HG02973 (cell line): ENCODE results near the gene ANKRD62.
"Not testable (repeated sequence)": the region's sequence is repeated elsewhere in the genome, so short reads cannot be mapped to it uniquely, and the experiment has no call there.

ENCODE experiments used
- ATAC-seq: cut with Tn5 transposase; IDR thresholded peaks from one replicate; pipeline ENCODE4 v1.9.1; 2021; ENCODE audit warnings: moderate library complexity; ENCODE audit not compliant: unreplicated experiment

ANKRD62 gene

DNA sequence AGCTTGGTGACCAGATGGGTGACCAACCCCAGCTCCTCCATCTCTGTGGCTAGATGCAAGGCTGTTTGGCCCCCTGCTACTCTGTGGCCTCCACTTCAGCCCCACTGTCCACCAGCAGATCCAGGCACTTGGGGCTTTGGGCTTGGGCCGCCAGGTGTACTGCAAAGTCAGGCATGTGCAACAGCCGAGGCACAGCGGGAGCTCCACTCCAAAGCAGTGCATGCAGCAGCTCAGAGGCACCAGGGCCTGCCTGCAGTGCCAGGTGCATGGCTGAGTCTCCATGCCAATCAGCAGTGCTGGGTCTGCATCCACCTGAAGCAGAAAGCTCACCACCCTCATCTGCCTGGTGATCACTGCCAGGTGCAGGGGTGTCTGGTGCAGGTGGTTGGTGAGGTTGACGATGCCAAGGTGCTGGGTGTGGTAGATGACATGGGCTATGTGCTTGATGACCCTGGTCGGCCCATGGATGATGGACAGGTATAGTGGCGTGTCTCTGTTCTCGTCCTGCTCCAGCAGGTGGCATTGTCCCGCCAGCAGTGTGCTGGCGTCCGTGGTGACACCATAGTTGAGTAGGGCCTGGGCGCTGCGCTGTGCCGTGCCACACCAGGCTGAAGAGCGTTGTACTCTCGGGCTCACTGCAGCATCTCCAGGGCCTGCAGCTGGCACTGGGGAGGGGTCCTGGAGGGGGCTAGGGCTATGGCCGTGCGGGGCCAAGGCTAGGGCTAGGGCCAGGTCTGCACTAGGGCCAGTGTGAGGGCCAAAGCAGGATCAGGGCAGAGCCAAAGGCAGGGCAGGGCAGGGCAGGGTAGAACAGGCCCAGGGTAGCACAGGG lies 1.0 kb upstream of the ANKRD62 start:
- no peak for ATAC-seq

DNA sequence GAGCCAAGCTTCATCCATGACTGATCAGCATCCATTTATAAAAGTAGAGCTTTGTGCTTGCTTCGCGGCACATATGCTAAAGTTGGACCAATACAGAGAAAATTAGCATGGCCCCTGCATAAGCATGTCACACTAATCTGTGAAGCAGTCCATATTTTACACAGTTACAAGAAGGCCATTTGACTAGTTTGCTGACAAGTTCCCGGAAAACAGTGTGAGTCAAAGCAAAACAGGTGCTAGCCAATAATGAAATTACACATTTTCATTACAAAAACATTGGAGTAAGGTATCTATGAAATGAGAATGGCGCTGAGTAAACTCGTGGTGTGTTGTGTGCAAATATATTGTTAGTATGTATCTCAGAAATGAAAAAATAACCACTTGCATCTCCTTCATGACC lies 4.7 kb downstream of the ANKRD62 start:
- ATAC-seq = peak; percentile 54

DNA sequence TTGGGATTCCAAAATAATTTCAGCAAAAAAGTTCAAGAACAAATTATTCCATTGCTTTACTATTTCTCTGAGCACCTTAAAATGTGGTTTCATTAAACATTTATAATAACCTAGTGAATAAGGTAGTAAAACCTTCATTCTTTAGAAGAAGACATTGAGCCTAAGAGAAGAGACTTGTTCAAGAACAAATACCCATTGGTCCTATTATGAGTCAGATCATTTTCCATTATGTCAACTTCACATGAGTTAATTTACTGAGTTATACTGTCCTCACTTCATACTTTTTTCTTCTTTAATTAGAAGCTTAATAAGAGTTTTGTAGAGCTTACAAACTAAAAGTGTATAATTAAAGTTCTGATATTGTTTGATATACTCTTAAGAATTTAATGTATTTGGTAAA lies 5.5 kb downstream of the ANKRD62 start:
- ATAC-seq = no peak

DNA sequence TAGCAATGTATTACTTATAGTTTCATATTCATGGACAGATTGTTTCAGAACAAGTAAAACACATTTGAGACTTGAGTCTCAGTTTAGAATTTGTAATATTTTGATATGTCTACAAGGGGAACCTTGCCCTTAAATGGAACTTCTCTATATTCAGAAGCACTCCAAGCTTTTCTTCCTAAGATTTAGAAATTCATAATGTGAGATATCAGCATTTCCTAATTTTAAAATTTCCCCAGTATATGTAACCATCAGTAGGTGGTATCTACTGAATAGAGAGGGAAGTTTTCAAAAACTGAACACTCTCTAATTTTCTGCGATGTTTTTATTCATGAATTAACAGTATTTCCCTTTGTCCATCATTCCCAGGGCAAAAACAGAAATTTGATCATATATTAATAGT lies 7.6 kb downstream of the ANKRD62 start:
- no peak for ATAC-seq

DNA sequence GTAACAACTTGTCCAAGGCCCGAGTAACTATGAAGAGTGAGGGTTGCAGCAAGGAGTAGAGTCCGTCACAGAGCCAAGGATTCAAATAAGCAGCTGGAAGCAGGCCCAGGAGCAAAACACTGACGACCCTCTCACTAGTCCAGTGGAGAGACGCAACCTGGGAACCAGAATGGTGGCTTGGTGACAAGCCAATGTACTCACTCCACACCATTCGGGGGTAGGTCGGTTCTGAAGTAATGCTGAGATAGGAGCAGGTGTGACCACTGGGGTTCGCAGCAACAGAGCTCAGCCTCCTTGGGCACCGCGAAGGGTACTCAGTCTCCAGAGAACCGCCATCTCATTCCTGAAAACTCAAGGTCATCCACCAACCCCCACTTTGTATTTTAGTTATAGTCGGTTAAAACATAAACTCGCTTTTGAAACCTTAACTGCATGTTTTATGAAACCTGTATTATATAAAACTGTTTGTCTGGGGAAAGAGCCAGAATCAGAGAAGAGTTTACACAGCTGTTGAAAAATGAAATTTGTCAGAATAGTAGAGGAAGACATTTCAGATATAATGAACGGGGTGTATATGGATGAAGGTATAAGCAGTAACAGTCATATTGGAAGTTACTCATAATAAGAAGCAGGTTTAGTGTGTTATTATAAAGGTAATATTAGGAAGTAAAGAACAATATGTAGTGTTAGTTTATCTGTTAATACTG lies 8.6 kb downstream of the ANKRD62 start:
- no peak for ATAC-seq

DNA sequence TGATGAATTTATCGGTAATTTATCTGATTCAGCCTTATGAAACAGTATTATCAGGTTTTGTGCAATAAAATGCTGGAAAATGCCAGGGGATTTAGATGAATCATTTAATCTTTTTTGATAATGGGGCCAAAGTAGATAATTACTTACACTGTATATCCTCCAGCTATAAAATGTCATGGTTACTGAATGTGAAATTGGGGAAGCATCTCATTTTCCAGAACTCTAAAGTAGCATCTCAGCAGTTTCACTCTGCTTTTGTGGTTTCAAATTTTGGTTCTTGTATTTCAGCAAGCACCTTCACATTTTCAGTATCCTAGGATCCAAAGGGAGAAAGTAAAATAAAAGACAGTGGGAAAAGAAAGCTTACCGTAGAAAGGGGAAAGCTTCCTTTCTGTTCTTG lies 12.8 kb downstream of the ANKRD62 start:
- ATAC-seq = no peak

DNA sequence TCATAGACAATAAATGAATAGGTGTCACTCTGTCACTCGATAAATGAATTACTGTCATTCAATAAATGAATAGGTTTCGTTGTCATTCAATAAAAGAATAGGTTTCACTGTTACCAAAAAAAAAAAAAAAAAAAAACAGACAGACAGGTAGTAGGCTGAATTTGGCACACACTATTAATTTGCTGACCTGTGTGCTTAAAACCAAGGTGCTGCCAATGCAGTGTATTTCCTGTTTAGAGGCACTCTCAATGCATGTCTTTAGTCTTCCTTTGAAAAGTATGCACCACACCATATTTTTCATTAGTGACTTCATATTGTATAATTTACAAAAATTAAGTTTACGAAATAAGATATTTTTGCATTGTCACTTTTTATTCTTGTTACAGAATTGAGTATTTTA lies 16.2 kb downstream of the ANKRD62 start:
- ATAC-seq = no peak

DNA sequence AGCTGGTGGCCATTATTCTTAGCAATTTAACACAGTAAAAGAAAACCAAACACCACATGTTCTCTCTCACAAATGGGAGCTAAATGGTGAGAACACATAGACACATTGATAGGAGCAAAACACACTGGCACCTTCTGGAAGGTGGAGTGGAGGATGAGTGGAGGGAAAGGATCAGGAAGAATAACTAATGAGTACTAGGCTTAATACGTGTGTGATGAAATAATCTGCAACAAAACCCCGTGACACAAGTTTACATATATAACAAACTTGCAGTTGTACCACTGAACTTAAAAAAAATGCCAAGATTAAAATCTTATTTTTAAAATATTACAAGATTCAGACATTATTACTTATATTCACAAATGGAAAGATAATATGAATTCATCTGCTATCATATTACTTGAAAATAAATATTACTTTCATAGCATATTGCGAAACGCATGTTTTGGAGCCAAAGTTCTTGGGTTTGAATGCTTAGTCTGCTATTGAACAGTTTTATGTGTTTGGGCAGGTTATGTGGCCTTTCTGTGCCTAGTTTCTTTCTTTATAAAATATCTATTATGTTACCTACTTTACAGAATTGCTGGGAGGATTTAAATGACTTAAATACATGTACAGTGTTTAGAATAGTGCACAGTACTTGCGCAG lies 20.5 kb downstream of the ANKRD62 start:
- no peak for ATAC-seq

DNA sequence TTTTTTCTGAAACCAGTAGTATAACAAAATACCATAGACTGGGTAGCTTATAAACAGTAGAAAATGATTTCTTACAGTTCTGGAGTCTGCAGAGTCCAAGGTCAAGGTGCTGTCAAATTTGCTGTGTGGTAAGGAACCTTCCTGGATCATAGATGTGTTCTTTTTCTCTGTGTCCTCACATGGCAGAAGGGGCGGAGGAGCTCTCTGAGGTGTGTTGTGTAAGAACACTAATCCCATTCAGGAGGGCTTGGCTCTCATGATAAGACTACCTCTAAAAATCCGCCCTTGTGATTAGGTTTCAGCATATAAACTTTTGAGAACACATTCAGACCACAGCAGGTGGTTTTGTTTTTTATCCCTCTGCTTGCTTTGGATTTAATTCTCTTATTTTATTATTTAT lies 25.7 kb downstream of the ANKRD62 start:
- ATAC-seq = no peak

DNA sequence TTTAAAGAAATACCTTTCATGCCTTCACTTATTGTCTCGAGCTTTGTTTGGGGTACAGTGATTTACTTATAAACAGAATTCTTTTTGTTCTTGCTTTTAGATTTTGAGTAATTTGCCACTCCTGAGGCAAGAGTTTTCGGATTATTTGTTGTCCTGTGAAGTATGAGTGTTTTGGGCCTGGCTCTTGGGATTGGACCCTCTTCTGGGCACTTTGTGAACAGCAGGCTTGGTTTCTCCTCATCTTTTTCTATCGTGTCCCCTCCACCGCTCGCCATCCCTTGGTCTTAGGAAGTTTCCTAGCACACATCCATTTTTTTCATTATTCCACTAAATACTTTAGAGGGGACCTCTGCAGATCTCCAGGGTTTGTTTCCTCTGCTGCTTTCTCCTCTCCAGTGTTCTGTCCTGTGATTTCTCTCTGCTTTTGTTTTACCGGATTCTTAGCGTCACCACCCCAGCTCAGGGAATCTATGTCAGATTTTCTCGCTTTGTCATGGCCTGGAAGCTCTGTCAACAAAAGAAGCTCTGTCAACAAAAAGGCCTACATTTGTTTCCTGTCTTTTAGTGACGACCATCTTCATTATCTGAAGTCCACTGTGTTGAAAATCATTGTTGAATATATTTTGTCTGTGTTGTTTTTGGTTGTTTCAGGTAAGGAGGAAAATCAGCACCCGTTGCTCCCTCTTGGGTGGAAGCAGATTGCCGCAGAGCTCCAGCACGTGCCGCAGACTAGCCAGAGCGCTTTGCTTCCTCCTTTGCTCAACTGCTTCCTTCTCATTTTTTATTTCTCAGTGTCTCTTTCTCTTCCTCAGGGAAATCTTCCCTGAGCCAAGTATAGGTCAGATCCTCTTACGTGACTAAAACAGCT lies 27.8 kb downstream of the ANKRD62 start:
- no peak for ATAC-seq

DNA sequence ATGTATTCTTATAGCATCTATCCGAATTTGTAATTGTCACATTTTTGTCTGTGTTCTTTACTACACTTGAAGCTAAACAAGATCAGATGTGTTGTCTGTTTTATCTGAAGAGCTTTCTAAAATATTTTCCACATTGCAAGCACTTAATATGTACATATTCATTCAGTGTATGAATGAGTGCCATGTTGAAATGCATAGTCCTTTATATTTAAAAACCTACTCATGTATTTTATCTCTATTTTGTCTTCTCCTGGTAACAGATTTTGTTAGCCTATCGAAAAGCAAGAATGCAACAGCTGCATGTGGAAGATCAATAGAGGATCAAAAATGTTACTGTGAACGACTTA lies 28.4 kb downstream of the ANKRD62 start:
- ATAC-seq = not testable (repeated sequence)

DNA sequence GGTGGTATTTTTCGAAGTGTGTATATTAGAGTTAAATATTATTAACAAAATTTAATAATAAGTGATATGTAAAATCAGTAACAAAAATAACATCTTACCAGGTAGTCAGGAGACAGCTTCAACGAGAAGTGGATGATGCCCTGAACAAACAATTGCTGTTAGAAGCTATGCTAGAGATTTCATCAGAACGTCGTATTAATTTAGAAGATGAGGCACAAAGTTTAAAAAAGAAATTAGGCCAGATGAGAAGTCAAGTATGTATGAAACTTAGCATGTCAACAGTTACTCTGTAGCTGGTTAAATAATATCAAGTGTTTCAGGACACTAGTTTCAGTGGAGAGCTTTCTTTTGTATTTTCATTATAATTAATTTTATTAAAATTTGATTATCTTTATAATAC lies 34.0 kb downstream of the ANKRD62 start:
- not testable (repeated sequence) for ATAC-seq

DNA sequence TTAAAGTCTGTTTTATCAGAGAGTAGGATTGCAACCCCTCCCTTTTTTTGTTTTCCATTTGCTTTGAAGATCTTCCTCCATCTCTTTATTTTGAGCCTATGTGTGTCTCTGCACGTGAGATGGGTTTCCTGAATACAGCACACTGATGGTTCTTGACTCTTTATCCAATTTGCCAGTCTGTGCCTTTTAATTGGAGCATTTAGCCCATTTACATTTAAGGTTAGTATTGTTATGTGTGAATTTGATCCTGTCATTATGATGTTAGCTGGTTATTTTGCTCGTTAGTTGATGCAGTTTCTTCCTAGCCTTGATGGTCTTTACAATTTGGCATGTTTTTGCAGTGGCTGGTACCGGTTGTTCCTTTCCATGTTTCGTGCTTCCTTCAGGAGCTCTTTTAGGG lies 45.2 kb downstream of the ANKRD62 start:
- not testable (repeated sequence) for ATAC-seq

DNA sequence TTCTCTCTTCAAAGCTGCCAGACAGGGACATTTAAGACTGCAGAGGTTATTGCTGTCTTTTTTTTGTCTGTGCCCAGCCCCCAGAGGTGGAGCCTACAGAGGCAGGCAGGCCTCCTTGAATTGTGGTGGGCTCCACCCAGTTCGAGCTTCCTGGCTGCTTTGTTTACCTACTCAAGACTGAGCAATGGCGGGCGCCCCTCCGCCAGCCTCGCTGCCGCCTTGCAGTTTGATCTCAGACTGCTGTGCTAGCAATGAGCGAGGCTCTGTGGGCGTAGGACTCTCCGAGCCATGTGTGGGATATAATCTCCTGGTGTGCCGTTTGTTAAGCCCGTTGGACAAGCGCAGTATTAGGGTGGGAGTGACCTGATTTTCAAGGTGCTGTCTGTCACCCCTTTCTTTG lies 47.2 kb downstream of the ANKRD62 start:
- ATAC-seq = not testable (repeated sequence)

DNA sequence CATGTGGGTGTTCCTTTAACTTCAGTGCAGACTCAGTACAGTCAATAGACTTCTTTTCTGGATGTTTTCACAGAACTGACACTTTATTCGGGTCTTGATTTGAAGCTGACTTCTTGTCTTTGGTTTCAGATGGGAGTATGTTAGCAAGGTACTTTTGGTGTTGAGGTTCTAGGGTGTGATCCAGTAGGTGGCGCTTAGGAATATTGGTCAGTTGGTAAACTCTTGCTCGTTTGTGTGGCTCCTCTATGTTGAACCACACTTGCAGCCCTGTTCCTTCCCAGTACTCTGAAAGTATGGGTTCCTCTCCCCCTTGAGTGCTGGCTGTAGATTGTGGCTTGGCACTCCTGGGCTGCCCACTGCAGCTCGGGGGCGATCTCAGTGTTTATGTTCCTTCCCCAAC lies 48.1 kb downstream of the ANKRD62 start:
- ATAC-seq = not testable (repeated sequence)

DNA sequence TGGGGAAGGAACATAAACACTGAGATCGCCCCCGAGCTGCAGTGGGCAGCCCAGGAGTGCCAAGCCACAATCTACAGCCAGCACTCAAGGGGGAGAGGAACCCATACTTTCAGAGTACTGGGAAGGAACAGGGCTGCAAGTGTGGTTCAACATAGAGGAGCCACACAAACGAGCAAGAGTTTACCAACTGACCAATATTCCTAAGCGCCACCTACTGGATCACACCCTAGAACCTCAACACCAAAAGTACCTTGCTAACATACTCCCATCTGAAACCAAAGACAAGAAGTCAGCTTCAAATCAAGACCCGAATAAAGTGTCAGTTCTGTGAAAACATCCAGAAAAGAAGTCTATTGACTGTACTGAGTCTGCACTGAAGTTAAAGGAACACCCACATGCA lies 55.8 kb downstream of the ANKRD62 start:
- not testable (repeated sequence) for ATAC-seq

DNA sequence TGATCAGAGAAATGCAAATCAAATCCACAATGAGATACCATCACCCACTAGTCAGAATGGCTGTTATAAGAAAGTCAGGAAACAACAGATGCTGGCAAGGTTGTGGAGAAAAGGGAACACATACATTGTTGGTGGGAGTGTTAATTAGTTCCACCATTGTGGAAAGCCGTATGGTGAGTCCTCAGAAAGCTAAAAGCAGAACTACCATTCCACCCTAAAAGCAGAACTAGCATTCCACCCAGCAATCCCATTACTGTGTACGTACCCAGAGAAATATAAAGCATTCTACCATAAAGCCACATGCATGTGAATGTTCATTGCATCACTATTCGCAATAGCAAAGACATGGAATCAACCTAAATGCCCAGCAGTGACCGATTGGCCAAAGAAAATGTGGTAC lies 60.7 kb downstream of the ANKRD62 start:
- ATAC-seq = no peak

DNA sequence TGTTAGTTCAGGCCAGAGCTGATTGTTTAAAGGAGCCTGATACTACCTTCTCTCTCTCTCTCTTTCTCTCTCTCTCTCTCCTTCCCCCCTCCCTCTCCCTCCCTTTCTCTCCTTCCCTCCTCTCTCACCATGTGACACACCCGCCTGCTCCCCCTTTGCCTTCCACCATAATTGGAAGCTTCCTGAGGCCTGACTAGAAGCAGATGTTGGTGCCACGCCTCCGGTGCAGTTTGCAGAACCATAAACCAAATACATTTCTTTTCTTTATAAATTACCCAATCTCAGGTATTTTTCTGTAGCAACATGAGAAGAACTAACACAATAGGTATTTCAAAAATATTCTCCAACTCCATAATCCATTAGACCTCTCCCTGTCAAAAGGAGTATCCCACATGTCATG lies 62.4 kb downstream of the ANKRD62 start:
- no peak for ATAC-seq

DNA sequence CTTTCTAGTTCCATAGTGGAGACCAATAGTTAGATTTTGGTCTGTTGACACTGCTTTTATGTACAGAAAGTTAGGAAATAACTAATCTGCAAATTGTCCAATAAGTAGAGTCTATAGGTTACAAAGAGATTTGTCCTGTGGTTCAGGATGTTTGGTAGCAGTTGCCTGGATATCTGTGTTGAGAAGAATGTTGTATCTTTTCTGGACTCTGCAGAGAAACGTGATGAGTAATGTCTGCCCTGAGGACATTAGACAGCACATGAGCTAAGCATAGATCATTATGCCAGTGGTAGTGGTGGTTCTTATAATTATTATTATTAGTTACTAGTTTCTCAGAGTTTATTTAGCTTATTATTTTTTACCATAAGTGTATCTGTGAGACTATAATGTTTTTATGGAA lies 65.8 kb downstream of the ANKRD62 start:
- ATAC-seq = no peak

DNA sequence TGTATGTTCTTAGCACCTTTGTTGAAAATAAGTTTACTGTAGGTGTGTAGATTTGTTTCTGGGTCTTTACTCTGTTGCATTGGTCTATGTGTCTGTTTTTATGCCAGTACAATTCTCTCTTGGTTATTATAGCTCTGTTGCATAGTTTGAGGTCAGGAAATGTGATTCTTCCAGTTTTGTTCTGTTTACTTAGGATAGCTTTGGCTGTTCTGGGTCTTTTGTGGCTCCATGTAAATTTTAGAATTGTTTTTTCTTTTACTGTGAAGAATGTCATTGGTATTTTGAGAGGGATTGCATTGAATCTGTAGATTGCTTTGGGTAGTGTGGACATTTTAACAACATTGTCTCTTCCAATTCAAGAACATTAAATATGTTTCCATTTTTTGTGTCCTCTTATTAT lies 69.1 kb downstream of the ANKRD62 start:
- ATAC-seq = no peak
